Endodermal cell (in vitro differentiated cells): Measurements from ENCODE around the gene MYDGF. TPM values are rescaled to one million over a fixed set of nuclear protein-coding genes. Genes with fewer than 3 reads are reported as not detected.

Source experiments
- DNase-seq: peaks from one replicate; pipeline ENCODE4 v3.0.0-alpha.2; 2017
- H3K27ac ChIP-seq: 2 replicates; pipeline ENCODE4 v1.5.1; 2013; ENCODE audit warnings: mild to moderate bottlenecking, low read depth, low read length, moderate library complexity
- H3K27me3 ChIP-seq: 2 replicates; pipeline ENCODE4 v1.6.1; 2013; ENCODE audit warnings: mild to moderate bottlenecking, low read length, moderate library complexity; ENCODE audit not compliant: insufficient read depth, control insufficient read depth, poor library complexity, severe bottlenecking
- H3K36me3 ChIP-seq: 2 replicates; pipeline ENCODE4 v1.7.0; 2013; ENCODE audit warnings: mild to moderate bottlenecking, low read length, moderate library complexity; ENCODE audit not compliant: control insufficient read depth, insufficient read depth
- H3K4me1 ChIP-seq: one replicate; pipeline ENCODE4 v1.7.0; 2013; ENCODE audit warnings: low read length; ENCODE audit not compliant: control insufficient read depth, insufficient read depth
- H3K4me3 ChIP-seq: 2 replicates; pipeline ENCODE4 v1.5.1; 2013; ENCODE audit warnings: mild to moderate bottlenecking, low read length, moderate library complexity
- H3K9ac ChIP-seq: 2 replicates; pipeline ENCODE4 v1.6.1; 2013; ENCODE audit warnings: mild to moderate bottlenecking, low read length, moderate library complexity; ENCODE audit not compliant: poor library complexity, severe bottlenecking; ENCODE audit errors: extremely low read depth
- H3K9me3 ChIP-seq: 2 replicates; pipeline ENCODE4 v1.6.1; 2013; ENCODE audit warnings: mild to moderate bottlenecking, low read length, moderate library complexity; ENCODE audit not compliant: control insufficient read depth
- H3K27ac Mint-ChIP-seq: 2 replicates; pipeline ENCODE4 v1.8.0; 2020; ENCODE audit warnings: mixed read lengths
- H3K27me3 Mint-ChIP-seq: 2 replicates; pipeline ENCODE4 v1.8.0; 2021; ENCODE audit warnings: mild to moderate bottlenecking, mixed read lengths; ENCODE audit not compliant: insufficient read depth
- H3K36me3 Mint-ChIP-seq: 2 replicates; pipeline ENCODE4 v1.8.0; 2020; ENCODE audit warnings: low read depth, mixed read lengths
- H3K4me1 Mint-ChIP-seq: 2 replicates; pipeline ENCODE4 v1.8.0; 2020; ENCODE audit warnings: mixed read lengths
- H3K4me3 Mint-ChIP-seq: 2 replicates; pipeline ENCODE4 v1.8.0; 2020; ENCODE audit warnings: mild to moderate bottlenecking, moderate library complexity, mixed read lengths
- H3K9me3 Mint-ChIP-seq: 2 replicates; pipeline ENCODE4 v1.8.0; 2020; ENCODE audit warnings: mild to moderate bottlenecking, mixed read lengths
- WGBS, 2 experiments: methylation state at CpG; one replicate each; pipeline versions ENCODE4 v1.1.5 to v1.1.7; 2013; ENCODE audit warnings: missing lambda C conversion rate in 2 of 2, mixed read lengths in 1 of 2; ENCODE audit not compliant: insufficient coverage in 1 of 2, insufficient read length in 1 of 2; 5-methylcytosine and 5-hydroxymethylcytosine counted together
- total RNA-seq, 2 donors: library from RNA; stranded (reverse); fragmentation: NEBNext Ultra II Directional in 1 of 2; extraction: Animal tissue kit (Norgen Biotek cat#: 25700) in 1 of 2; gene quantifications; 2 replicates in 1 of 2; 3 replicates in 1 of 2; pipeline ENCODE4 v1.2.1, GENCODE V29; 2021
- TF ChIP-seq, protein P1 (sequence below): fragments of 200-600 bp; sonication (generic); conservative IDR thresholded peaks from 2 replicates; pipeline ENCODE4 v1.5.0; 2021; ENCODE audit warnings: antibody characterized with exemption, mild to moderate bottlenecking

MYDGF gene
- total RNA-seq, 2 donors from 2014 or later = 58.7 to 64.0 TPM

DNA sequence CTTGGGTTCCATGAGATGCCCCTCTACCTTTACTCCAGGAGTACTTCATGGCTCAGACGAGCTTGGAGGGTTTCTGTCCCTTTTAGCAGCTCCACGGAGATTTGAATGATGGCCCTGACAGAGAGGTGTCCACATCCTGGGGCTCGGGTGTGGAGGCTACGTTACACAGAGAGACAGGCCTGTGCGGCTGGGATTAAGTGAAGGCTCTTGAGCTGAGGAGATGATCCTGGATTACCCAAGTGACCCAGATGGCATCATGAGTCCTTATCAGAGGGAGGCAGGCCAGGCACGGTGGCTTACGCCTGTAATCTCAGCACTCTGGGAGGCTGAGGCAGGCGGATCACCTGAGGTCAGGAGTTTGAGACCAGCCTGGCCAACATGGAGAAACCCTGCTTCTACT, 41.1 kb upstream of the MYDGF start:
- no peaks in the 10 kb centered on the region for H3K9me3 Mint-ChIP-seq
- 94 to 97% methylated on average over 6 to 8 of the region's 8 CpGs for WGBS, 2 experiments

DNA sequence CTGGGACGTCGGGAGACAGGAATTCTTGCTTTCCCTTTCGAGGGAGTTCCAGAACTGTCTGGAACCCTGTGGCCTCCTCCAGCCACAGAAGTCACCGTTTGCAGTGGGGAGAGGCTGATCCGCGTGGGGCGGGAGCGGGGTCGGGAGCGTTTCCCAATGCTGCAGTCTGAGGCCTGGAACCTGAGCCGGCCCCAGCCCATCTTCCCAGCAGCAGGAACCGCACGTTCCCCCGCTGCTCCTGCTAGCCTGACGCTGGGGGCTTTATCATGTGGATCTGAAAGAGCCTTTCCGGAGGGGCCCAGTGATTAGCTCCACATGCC, 40.1 kb upstream of the MYDGF start:
- Histone ChIP-seq H3K36me3 (peaks cover 51% of the 10 kb centered on the region), H3K9ac (no peak overlapping the region), H3K9me3 (no peaks in the 10 kb centered on the region), H3K27me3 (no peaks in the 10 kb centered on the region), H3K4me3 (no peak overlapping the region), H3K4me1 (no peaks in the 10 kb centered on the region), H3K27ac (no peak overlapping the region)
- TF ChIP-seq, protein P1, sequence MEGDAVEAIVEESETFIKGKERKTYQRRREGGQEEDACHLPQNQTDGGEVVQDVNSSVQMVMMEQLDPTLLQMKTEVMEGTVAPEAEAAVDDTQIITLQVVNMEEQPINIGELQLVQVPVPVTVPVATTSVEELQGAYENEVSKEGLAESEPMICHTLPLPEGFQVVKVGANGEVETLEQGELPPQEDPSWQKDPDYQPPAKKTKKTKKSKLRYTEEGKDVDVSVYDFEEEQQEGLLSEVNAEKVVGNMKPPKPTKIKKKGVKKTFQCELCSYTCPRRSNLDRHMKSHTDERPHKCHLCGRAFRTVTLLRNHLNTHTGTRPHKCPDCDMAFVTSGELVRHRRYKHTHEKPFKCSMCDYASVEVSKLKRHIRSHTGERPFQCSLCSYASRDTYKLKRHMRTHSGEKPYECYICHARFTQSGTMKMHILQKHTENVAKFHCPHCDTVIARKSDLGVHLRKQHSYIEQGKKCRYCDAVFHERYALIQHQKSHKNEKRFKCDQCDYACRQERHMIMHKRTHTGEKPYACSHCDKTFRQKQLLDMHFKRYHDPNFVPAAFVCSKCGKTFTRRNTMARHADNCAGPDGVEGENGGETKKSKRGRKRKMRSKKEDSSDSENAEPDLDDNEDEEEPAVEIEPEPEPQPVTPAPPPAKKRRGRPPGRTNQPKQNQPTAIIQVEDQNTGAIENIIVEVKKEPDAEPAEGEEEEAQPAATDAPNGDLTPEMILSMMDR = no peak
- Mint-ChIP-seq H3K4me1 (peaks cover 3% of the 10 kb centered on the region), H3K9me3 (no peaks in the 10 kb centered on the region), H3K4me3 (no peak overlapping the region), H3K27ac (no peak overlapping the region), H3K27me3 (no peaks in the 10 kb centered on the region), H3K36me3 (peaks cover 59% of the 10 kb centered on the region)
- 96% methylated on average over 16 of the region's 16 CpGs for WGBS, 2 experiments
- no peak for DNase-seq

More for the DNA sequence above, 41.1 kb upstream of the MYDGF start:
- Histone ChIP-seq H3K27ac (no peak overlapping the region), H3K9ac (no peak overlapping the region), H3K36me3 (peaks cover 52% of the 10 kb centered on the region), H3K27me3 (no peaks in the 10 kb centered on the region), H3K4me1 (no peaks in the 10 kb centered on the region), H3K9me3 (no peaks in the 10 kb centered on the region), H3K4me3 (no peak overlapping the region)
- no peak for DNase-seq
- TF ChIP-seq, protein P1 = no peak
- H3K27ac Mint-ChIP-seq = no peak overlapping the region
- H3K27me3 Mint-ChIP-seq = no peaks in the 10 kb centered on the region
- H3K4me3 Mint-ChIP-seq = no peak overlapping the region
- H3K36me3 Mint-ChIP-seq = peaks cover 64% of the 10 kb centered on the region
- no peaks in the 10 kb centered on the region for H3K4me1 Mint-ChIP-seq

DNA sequence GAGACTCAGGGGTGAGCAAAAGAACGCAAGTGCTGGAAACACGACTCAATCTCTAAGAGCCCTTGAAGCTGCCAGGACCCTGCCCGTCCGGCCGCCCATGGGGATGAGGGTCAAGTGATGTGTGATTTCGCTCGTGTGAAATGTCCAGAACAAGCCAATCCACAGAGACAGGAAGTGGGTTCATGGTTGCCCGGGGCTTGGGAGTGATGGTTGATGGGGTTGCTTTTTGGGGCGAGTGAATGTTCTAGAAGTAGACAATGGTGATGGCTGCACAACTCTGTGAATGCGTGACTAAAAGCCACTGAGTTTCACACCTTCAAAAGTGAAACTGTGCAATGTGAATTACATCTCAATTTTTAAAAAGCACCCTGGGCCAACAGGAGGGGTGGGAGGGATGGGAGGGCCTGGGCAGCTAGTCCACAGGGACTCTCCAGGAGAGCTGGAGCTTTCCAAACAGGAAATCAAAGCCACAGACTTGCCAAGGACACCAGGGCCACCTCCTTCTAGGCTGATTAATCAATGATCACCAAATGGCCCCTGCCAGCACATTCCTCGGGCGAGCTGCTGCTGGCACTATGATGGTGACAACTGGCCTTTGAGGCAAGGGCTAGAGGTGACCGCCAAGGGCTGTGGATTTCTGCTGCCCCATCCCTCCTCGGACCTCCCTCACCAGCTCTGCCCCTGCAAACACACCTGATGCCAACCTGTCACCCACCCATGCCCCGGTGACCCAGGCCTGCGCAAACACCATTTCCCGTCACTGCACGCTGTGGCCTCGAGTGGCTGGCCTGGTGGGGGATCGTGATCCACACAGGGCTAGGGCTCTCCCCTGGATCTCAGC, 39.5 kb upstream of the MYDGF start:
- H3K27me3 ChIP-seq = no peaks in the 10 kb centered on the region
- 93 to 96% methylated on average over 14 to 20 of the region's 20 CpGs for WGBS, 2 experiments
- Mint-ChIP-seq H3K27me3 (no peaks in the 10 kb centered on the region), H3K27ac (no peak overlapping the region), H3K9me3 (no peaks in the 10 kb centered on the region), H3K4me1 (peaks cover 3% of the 10 kb centered on the region), H3K36me3 (peaks cover 58% of the 10 kb centered on the region), H3K4me3 (no peak overlapping the region)
- peaks cover 52% of the 10 kb centered on the region for H3K36me3 ChIP-seq
- no peak for DNase-seq
- H3K4me3 ChIP-seq = no peak overlapping the region
- no peak overlapping the region for H3K9ac ChIP-seq
- TF ChIP-seq, protein P1 = no peak
- no peaks in the 10 kb centered on the region for H3K9me3 ChIP-seq
- no peaks in the 10 kb centered on the region for H3K4me1 ChIP-seq
- no peak overlapping the region for H3K27ac ChIP-seq
